Fibroblast of skin of scalp (primary cell): ENCODE data around the gene HOXA1.
"Not testable (repeated sequence)": the region's sequence is repeated elsewhere in the genome, so short reads cannot be mapped to it uniquely, and the experiment has no call there.

Source experiments
- DNase-seq: peaks from one replicate; pipeline ENCODE4 v3.0.0-alpha.2; 2013

HOXA1 gene

DNA sequence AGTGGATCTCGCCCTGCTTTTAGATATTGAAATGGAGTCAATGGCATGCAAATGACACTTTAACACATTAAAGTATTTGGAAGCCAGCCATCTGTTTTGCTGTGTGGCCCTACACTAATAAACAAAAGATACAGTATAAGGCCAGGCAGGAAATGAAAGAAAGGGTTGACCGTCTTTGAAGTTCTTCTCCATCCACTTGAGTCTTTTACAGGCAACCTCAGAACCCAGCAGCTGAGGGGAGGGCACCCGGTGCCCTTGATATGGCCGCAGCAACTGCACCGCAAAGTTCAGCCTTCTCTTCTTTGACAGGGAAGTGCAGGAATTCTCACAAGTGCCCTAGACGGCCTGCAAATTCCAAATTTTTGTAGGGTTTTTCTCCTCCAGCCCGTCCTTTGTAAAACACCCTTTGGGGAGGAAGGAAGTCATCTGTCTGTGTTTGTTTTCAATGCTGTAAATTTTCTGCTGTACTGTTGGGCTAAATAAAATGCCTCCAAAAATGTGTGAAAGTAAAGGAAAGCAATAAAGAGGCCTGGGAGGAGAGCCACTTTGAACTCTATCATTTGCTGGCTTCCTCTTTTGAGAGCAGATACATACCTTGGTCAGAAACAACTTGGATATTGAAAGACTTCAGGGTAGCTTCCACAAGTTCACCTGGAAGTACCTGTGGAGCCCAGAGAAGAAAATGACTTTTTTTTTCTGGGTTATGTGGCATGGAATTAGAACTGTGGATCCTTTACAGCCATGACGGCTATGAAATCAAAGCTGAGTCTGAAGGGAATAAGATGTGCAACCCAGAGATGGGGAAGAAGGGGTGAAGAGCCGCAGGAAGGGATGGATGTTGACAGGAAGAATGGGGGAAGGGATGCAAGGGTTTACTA lies 3.6 kb downstream of the HOXA1 start:
- no peak for DNase-seq

DNA sequence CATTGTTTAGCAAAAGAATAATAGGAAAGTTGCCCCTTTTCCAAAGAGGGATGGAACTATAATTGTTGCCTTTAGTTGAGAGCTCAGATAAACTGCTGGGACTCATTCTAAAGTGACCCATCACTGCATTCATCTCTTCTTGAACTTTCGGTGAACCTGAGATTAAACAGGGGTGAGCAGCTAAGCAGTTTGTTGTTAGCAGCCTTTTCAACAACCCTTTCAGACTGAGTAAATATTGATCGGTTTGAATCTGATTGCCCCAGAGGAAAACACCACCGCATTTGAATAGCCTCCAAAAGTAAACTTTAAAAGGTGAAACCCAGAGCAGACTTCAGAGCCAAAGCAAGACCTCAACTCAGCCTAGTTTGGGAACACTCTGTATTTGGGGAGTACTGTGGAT lies 4.7 kb downstream of the HOXA1 start:
- DNase-seq: no peak

GRCh38 chr7:27088002-27088922 lies 7.5 kb downstream of the HOXA1 start:
- no peak for DNase-seq

DNA sequence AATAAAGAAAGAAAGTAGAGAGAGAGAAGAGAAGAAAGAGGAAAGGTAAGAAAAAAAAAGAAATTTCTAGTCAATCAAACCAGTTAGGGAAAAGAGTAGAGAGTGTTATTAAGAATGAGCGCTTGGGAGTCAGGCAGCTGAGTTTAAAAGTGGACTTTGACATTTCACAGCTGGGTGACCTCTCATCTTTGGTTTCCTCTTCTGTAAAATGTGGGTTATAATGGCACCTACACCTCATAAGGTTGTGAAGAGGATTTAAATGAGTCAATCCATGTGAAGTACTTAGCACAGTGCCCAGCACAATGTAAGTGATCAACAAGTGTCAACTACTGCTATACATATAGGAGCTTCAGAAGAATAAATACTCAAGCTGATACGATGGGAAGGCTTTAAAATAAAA lies 12.2 kb downstream of the HOXA1 start:
- DNase-seq: no peak

DNA sequence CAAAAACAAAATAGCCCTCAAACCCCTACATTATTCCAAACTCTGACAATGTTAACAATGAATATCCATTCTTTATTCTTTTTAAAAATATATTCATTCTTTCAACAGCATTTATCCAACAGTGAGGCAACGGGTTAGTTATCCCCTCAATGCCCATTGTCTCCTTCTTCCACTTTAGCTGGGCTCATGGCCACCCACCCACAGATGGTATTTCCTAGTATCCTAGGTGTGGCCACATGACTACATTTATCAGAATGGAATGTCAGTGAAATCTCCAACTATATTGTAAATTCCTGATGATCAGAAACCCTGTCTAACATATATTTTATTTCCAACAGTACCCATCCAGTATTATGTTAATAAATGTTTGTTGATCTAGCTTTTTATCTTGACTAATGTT lies 13.6 kb downstream of the HOXA1 start:
- no peak for DNase-seq

DNA sequence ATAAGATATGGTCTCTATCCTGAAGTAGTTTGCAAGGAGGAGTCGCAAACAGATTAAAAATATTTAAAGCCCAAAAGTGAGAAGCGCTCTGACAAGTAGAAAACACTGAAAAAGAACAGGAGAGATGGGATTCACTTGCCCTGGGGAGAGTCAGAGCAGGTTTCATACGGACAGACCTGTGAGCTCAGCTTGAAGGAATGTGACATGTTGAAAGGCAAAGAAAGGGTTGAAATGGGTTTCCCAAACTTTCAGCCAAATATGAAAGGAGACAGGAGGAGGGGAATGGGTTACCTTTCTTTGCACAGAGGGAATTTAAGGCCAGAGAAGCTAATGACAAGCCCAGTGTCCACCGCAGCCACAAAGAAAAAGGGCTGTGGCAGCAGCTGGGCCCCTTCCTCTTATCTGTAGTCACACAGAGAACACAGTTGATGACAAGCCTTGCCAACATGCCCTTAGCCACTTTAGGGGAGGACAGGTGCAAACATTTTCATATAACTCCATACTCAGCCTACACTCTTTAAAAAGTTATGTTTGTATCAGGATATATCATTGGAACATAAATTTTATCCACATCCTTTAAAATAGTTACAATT lies 14.9 kb downstream of the HOXA1 start:
- DNase-seq: no peak

- no peak for DNase-seq
Observed at GRCh38 chr7:27079234-27079975, 16.4 kb downstream of the HOXA1 start.

GRCh38 chr7:27078616-27079233 lies 17.1 kb downstream of the HOXA1 start:
- no peak for DNase-seq

GRCh38 chr7:27073076-27073475 lies 22.7 kb downstream of the HOXA1 start:
- DNase-seq: no peak

DNA sequence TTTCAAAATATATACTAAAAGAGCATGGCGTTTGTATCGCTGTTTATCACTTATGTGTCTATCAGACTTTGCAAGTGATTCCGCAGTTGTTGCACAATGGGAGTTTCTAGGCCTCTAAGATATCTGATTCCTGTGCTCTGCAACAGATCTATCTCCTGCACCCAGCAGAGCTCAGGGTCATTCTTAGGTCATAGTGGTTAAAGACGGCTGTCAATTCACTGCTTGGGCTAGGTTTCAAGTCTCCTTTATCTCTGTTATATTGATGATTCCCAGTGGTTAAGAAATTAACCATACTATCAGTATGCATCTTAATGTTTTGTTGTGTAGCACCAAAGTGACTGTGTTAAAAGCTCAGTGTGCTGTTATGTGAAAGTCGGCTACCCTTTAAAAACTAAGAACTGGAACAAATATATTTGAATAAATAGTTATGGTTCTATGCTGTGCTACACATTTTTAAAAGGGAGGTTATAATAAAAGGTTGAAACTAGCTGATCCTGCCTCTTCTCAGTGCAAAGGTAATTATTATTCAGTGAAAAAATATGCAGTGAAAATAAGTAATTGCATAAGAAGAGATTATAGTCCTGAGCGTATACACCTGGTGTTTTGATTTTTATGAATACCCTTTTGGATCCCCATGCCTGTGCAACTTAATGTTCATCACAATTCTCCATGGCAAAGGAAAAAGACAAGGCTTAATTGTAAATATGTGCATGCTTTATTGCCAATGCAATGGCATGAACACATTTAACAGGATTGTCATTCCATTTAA lies 24.0 kb downstream of the HOXA1 start:
- DNase-seq: no peak

DNA sequence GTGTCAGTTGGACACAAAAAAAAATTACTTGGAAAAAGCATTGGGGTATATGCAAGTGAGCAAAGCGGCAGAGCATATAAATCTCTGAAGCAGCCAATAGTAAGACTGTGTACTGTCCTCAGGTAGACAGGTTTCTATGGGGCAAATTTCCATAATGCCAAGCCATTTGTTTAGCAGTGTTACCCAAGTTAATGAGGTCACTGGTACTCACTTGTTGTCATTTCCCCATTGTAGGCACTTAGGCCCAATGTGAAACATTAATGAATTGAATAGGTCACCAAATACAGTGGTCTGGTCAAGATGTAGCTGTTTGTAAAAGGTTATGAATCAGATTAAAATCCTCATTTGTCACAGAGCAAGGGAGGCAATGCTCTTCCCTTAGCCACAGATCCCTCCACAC lies 27.5 kb downstream of the HOXA1 start:
- DNase-seq: no peak

DNA sequence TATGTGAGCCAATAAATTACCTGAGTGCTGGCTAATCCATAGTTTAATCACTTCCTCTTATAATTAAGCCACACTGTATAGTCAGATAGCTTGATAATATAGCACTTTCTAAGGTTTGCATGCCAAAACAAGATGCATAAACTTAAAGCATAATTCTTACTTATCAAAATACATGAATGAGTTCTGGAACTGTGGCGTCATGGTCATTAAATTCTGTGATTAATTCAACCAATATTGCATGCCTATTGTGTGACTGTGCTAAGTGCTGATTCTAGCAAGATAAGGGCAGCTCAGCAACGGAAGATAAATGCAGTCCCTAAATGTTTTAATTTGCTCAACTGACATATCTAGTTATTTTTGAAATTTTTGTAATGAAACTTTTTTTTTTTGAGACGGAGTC lies 29.7 kb downstream of the HOXA1 start:
- no peak for DNase-seq

GRCh38 chr7:27065709-27066108 lies 30.1 kb downstream of the HOXA1 start:
- no peak for DNase-seq

DNA sequence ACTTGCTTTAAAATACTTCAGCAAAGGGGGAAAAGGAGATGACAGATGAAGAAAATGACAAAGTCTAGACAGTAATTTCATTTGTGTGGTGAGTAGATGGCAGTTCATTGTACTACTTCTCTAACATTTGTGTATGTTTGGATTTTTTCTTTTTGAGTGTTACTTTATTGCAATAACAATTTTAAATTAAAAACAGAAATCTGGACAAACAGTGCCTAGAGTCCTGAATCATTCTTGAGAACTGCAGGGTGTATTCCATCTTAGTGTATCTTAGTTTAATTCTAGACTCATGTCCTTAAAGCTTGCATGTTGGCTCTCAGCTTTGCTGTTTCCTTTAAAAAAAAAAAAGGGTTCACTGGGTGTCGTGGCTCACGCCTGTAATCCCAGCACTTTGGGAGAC lies 31.1 kb downstream of the HOXA1 start:
- DNase-seq: no peak

DNA sequence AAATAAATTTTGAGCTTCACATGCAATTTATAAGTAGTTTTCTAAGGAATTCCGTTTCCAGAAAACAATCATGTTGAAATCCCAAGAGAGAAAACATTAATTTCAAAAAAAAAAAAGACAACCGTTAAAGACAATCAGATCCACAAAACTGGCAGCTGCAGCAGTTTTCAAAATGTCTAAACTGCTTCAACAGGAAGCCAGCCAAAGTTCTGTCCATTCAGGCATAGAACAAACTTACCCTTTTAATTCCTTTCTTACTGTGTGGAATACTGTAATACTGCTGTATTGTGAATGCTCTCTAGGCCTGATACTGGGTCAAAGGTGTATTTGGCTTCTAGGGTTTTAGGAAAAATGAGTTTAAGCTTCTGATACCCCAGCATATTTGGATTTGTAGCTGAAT lies 31.6 kb downstream of the HOXA1 start:
- no peak for DNase-seq

DNA sequence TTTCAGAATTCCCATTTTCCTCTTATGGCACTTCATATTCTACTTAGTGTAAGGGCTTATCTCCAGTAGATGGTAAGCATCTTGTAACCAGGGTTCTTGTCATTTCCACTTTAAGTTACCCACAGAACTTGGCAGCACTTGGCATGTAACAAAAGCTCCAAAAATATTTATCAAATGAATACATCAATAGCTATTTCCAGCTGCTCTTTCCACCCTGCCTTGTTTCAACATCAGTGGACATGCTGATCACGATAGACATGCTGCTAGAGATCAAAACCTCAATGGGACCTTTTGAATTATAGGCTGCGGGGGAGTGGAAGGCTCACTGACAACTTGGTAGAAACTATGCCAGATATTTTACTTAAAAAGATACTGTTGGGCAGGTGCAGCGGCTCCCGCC lies 32.9 kb downstream of the HOXA1 start:
- DNase-seq: no peak

DNA sequence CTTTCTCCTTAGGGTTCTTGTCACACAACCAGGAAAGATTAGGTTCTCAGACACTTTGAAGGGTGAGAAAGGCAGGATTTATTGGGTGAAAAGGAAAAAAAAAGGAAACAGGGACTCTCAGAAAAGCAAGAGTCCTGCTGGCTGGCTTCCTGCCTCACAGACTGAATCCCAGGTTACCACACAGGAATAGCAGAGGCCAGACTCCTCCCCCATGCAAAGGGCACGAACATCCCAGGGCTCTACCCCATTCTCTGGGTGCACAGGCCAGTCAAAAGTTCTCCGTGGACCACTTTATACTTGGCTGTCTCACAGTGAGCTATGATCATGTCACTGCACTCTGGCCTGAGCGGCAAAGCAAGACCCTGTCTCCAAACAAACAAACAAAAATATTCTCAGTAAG lies 42.6 kb downstream of the HOXA1 start:
- DNase-seq: no peak

DNA sequence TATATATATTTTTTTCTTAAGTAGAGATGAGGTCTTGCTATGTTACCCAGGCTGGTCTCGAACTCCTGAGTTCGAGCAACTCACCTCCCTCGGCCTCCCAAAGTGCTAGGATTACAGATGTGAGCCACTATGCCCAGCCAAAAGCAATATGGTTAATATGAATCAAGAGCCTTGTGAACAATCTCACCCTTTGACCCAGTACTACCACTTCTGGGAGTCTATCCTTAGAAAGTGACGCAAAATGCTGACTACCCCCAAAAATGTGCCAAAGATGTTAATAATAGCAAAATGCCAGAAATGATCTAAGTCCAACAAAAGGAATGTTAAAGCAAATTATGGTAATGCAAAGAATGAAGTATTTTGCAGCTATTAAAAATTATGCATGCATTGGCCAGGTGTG lies 44.3 kb downstream of the HOXA1 start:
- no peak for DNase-seq

DNA sequence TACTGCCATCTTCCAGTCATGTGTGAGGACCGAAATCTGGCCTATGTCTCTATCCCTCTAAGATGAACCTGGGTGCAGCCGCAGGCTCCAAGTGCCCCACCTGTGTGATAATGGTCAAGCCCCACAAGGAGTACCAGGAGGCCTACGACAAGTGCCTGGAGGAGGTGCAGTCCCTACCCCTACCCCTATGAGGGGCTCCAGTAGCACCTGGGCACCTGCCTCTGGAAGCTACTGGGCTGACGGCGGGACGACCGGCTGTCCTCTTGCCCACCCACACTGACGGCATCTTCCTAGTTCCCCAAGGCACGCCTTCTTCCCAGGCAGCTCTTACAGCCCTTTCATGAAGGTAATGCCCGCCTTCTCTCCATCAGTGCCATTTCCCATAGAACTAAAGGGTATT lies 47.4 kb downstream of the HOXA1 start:
- no peak for DNase-seq

DNA sequence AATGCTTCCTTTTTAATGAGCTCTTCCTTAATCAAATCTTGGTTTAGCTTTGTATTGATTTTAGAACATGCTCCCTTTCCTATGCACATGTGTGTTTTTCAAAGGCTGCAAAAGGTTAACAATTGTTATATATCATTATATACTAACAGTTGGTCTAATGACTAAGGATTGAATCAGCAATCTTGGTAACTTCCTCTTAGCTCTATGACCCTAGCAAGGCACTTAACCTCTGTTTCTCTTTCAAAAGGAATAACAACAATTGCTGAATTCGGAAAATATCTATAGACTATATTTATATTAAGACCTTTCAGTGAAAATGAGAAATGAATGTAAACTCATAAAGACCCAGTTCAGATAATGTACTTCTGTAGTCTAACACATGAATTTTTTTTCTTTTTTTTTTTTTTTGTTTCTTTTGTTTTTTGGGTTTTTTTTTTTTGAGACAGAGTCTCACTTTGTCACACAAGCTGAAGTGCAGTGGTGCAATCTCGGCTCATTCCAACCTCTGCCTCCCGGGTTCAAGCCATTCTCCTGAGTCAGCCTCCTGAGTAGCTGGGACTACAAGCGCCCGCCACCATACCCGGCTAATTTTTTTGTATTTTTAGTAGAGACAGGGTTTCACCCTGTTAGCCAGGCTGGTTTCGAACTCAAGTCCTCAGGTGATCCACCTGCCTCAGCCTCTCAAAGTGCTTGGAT lies 48.8 kb downstream of the HOXA1 start:
- DNase-seq: no peak

- DNase-seq: not testable (repeated sequence)
Observed at GRCh38 chr7:27045972-27046371, 49.8 kb downstream of the HOXA1 start.
